Fibroblast of gingiva (primary cell): ENCODE results near the gene TCF7.

ENCODE experiments used
- DNase-seq: peaks from one replicate; pipeline ENCODE4 v3.0.0-alpha.2; 2011; ENCODE audit warnings: low read depth

TCF7 gene

GRCh38 chr5:134113902-134114875 lies at the start of gene TCF7:
Gene TCF7, plus strand, starts transcription at chr5:134114681. Its CDS starts 226 bp downstream, at chr5:134114907.
- DNase-seq: peak; percentile 71

- no peak for DNase-seq
These were observed 44.9 kb upstream of the TCF7 start for GRCh38 chr5:134069553-134069952.

GRCh38 chr5:134070725-134071613 lies 43.5 kb upstream of the TCF7 start:
- no peak for DNase-seq

GRCh38 chr5:134071614-134072207 lies 42.8 kb upstream of the TCF7 start:
- no peak for DNase-seq

- no peak for DNase-seq
These were observed 41.8 kb upstream of the TCF7 start for GRCh38 chr5:134072471-134073210.

GRCh38 chr5:134073404-134073803 lies 41.1 kb upstream of the TCF7 start:
- DNase-seq: peak; percentile 43

GRCh38 chr5:134075102-134075501 lies 39.4 kb upstream of the TCF7 start:
- no peak for DNase-seq

- DNase-seq: no peak
These were observed 36.4 kb upstream of the TCF7 start for GRCh38 chr5:134077926-134078580.

- DNase-seq: no peak
These were observed 34.5 kb upstream of the TCF7 start for GRCh38 chr5:134079748-134080581.

GRCh38 chr5:134082264-134082992 lies 32.1 kb upstream of the TCF7 start:
- DNase-seq: no peak

GRCh38 chr5:134083517-134083916 lies 31.0 kb upstream of the TCF7 start:
- peak; percentile 34 for DNase-seq

- DNase-seq: no peak
These were observed 30.4 kb upstream of the TCF7 start for GRCh38 chr5:134084022-134084565.

GRCh38 chr5:134084570-134084969 lies 29.9 kb upstream of the TCF7 start:
- no peak for DNase-seq

- no peak for DNase-seq
These were observed 29.1 kb upstream of the TCF7 start for GRCh38 chr5:134085411-134085810.

- DNase-seq: no peak
These were observed 28.1 kb upstream of the TCF7 start for GRCh38 chr5:134086225-134086942.

- no peak for DNase-seq
These were observed 27.6 kb upstream of the TCF7 start for GRCh38 chr5:134086943-134087305.

GRCh38 chr5:134088291-134088690 lies 26.2 kb upstream of the TCF7 start:
- peak; percentile 60 for DNase-seq

GRCh38 chr5:134088994-134089560 lies 25.4 kb upstream of the TCF7 start:
- peak; percentile 75 for DNase-seq
